Upper lobe of right lung (tissue), 1 donor: ENCODE results near the gene PPEF1. TPM values are rescaled to one million over a fixed set of nuclear protein-coding genes. Genes with fewer than 3 reads are reported as not detected.

ENCODE experiments used
- ATAC-seq: fragments of 200-7000 bp; cut with Tn5 transposase; one replicate; pipeline ENCODE4 v1.9.1; 2020; ENCODE audit warnings: mild to moderate bottlenecking, moderate library complexity
- DNase-seq: peaks from one replicate; pipeline ENCODE4 v3.0.0-alpha.2; 2020
- H3K27ac ChIP-seq: fragments of 200-600 bp; one replicate; pipeline ENCODE4 v1.8.0; 2022
- H3K27me3 ChIP-seq: fragments of 200-600 bp; one replicate; pipeline ENCODE4 v1.8.0; 2022; ENCODE audit warnings: mild to moderate bottlenecking
- H3K36me3 ChIP-seq: fragments of 200-600 bp; one replicate; pipeline ENCODE4 v1.8.0; 2022
- H3K4me1 ChIP-seq: fragments of 200-600 bp; one replicate; pipeline ENCODE4 v1.8.0; 2022
- H3K4me3 ChIP-seq: fragments of 200-600 bp; one replicate; pipeline ENCODE4 v1.8.0; 2022; ENCODE audit warnings: mild to moderate bottlenecking
- H3K9me3 ChIP-seq: fragments of 200-600 bp; one replicate; pipeline ENCODE4 v1.8.0; 2022
- CTCF ChIP-seq: fragments of 200-600 bp; IDR thresholded peaks from one replicate; pipeline ENCODE4 v1.8.0; 2022; ENCODE audit warnings: antibody characterized with exemption
- intact Hi-C: fragments of 100-400 bp; cut with DNase I; formaldehyde crosslinking; loops from one replicate; pipeline ENCODE4 v1.11.0; 2022
- total RNA-seq: library from RNA; stranded (reverse); fragmentation: NEBNext Ultra II Directional; extraction: Animal tissue kit (Norgen Biotek cat#: 25700); gene quantifications from one replicate; pipeline ENCODE4 v1.2.1, GENCODE V29; 2021
- donor health status: DM: no; HTN: yes; CAD: no; lungs with severe emphysema.

PPEF1 gene
- total RNA-seq, 1 donor from 2014 or later: 1.1 TPM

GRCh38 chrX:18692541-18692940 lies 14.9 kb upstream of the PPEF1 start:
- Histone ChIP-seq H3K27me3 (no peaks in the 10 kb centered on the region), H3K9me3 (no peaks in the 10 kb centered on the region), H3K4me1 (no peaks in the 10 kb centered on the region), H3K27ac (no peak overlapping the region), H3K4me3 (no peak overlapping the region), H3K36me3 (no peaks in the 10 kb centered on the region)
- intact Hi-C loops: no loop called here
- ATAC-seq (no peak), DNase-seq (no peak)
- TF ChIP-seq CTCF: no peak

GRCh38 chrX:18696653-18697052 lies 10.8 kb upstream of the PPEF1 start:
- no peak for TF ChIP-seq CTCF
- H3K27ac ChIP-seq: no peak overlapping the region
- no peaks in the 10 kb centered on the region for H3K27me3 ChIP-seq
- intact Hi-C loops: no loop called here
- no peaks in the 10 kb centered on the region for H3K4me1 ChIP-seq
- no peak for ATAC-seq
- H3K36me3 ChIP-seq: no peaks in the 10 kb centered on the region
- no peak for DNase-seq
- no peaks in the 10 kb centered on the region for H3K9me3 ChIP-seq
- no peak overlapping the region for H3K4me3 ChIP-seq

GRCh38 chrX:18698737-18699650 lies 8.5 kb upstream of the PPEF1 start:
- H3K27ac ChIP-seq: no peak overlapping the region
- no peak for TF ChIP-seq CTCF
- no peaks in the 10 kb centered on the region for H3K4me1 ChIP-seq
- intact Hi-C loops: no loop called here
- no peaks in the 10 kb centered on the region for H3K9me3 ChIP-seq
- H3K27me3 ChIP-seq: no peaks in the 10 kb centered on the region
- DNase-seq (no peak), ATAC-seq (no peak)
- no peak overlapping the region for H3K4me3 ChIP-seq
- H3K36me3 ChIP-seq: no peaks in the 10 kb centered on the region

GRCh38 chrX:18701621-18702361 lies 5.7 kb upstream of the PPEF1 start:
- intact Hi-C loops: no loop called here
- no peaks in the 10 kb centered on the region for H3K27me3 ChIP-seq
- no peaks in the 10 kb centered on the region for H3K9me3 ChIP-seq
- ATAC-seq (no peak), DNase-seq (peak; percentile 62)
- H3K4me3 ChIP-seq: no peak overlapping the region
- peak overlapping the region; percentile 6 for H3K27ac ChIP-seq
- H3K4me1 ChIP-seq: no peaks in the 10 kb centered on the region
- no peak for TF ChIP-seq CTCF
- H3K36me3 ChIP-seq: no peaks in the 10 kb centered on the region

GRCh38 chrX:18702362-18703195 lies 4.9 kb upstream of the PPEF1 start:
- Histone ChIP-seq H3K27ac (peak overlapping the region; percentile 6), H3K4me1 (no peaks in the 10 kb centered on the region)
- intact Hi-C loops: no loop called here

More at GRCh38 chrX:18702362-18703195, 4.9 kb upstream of the PPEF1 start:
- no peaks in the 10 kb centered on the region for H3K9me3 ChIP-seq
- no peak for TF ChIP-seq CTCF
- H3K4me3 ChIP-seq: no peak overlapping the region
- ATAC-seq (peak; percentile 30), DNase-seq (no peak)
- H3K36me3 ChIP-seq: no peaks in the 10 kb centered on the region
- H3K27me3 ChIP-seq: no peaks in the 10 kb centered on the region
